GM21786 (cell line): ENCODE results near the gene NDUFB4.
A peak's percentile ranks its signal among the peaks of the same experiment; 100 is the strongest.

Experiments
- ATAC-seq: cut with Tn5 transposase; IDR thresholded peaks from one replicate; pipeline ENCODE4 v1.9.1; 2021; ENCODE audit not compliant: unreplicated experiment

The NDUFB4 gene

GRCh38 chr3:120596116-120596852, at the start of gene NDUFB4:
Gene NDUFB4, plus strand, starts transcription at chr3:120596336. Its CDS starts 24 bp downstream, at chr3:120596360.
- peak; percentile 91 for ATAC-seq

DNA sequence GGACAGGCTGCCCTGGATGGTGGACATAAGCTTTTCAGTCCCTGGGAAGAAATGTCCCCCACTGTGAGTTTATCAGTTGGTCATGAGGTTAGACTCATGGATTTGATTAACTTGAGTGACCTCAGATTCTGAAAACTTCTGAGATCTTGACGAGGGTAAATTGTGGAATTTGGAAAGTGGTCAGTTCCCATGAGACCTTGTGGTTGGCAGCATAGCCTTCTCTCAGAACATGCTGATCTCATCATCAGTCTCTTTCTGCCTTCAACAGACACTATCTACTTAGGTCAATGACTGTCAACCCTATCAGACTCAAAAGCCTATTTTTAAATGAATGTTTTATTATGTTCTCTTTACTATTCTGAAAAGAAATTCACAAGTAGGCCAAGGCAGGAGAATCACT, 45.6 kb upstream of the NDUFB4 start:
- ATAC-seq: no peak

GRCh38 chr3:120552184-120553172, 43.7 kb upstream of the NDUFB4 start:
- ATAC-seq: no peak

DNA sequence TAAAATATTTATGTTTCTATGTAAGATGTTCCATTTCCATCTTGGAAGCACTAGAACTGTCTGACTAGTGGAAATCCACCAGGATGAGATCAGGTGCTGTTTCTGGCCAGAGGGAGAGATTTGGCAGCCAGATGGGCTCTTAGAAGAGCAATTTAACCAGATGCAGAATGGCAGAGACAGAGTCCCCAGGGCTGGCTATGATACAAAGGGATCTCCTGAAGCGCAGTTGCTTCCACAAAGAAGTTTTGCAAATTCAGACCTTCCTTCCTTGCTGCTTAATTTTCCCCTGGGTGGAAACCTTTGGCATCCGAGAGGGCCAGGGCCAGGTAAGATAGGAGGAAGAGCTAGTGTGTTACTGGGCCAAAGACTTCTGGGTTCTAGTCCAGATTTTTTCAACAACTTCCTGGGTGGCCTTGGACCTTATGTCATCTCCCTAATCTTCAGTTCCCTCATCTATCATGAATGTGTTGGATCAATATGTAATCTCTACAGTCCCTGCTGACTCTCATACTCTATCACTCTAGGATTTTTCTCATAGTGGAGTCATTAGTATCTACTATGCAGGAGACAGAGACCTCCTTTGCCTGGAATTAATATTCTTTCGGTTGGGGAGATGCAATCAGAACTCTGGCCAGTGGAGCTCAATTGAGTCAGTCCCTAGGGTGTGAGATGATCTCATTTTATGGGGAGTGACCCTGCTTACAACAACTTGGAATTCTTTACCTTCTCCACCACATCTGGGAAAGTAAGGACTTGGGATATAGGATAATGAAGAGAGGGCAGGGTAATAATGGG, 41.1 kb upstream of the NDUFB4 start:
- ATAC-seq: no peak

GRCh38 chr3:120555657-120556509, 40.3 kb upstream of the NDUFB4 start:
- ATAC-seq: no peak

DNA sequence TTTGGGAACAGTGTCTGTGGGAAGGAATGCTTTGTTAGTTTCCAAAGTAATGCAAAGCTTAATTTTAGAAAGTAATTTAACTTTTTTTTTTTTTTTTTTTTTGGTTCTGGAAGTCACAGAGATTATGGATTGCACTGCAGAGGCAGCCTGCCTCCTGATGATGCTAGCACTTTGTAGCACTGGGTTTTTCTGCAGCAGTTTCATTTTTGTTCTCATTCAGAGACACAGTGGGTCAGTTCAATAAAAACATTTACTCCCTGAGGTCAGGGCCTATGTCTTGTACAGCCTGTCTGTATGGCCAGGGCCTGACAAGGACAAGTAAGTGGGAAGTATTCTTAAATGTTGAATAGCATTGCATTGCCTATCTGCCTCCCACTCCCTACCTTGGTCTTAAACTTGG, 39.0 kb upstream of the NDUFB4 start:
- no peak for ATAC-seq

GRCh38 chr3:120558771-120559241, 37.3 kb upstream of the NDUFB4 start:
- ATAC-seq: peak; percentile 89

DNA sequence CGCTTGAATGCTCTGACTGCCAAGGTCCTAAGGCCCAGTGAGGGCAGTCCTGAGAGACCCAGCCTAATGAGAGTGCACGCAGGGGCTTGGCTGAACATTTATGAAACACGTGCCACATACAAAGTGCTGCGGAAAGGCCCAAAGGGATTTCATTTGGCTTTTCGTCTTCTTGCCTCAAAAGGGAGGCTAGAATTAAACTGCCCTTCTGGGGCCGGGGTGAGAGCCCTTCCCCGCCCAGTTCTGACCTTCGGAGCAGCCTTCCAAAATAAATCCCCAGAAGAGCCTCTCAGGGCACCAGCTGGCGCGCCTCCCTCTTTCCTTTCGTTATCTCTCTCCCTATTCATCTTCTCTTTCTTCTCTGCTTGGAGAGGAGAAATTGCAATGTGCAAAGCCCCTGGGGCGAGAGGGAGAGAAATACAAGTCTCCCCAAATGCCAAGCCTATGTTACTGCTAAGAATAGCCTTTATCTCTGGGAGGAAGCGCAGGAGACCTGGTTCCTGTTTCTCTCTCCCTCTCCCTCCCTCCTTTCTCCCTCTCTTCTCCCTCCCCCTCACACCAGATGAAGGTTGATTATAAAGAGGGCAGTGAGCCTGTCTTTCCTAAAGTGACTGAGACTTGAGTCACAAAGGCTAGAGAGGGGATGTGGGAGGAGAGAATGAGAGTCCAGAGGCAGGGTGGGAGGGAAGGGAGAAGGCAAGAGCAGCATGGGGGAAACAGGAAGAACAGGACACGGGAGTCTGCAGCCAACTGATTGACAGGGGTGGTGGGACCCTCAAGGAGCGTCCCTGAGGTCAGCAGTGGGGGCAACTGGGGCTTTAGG, 36.7 kb upstream of the NDUFB4 start:
- ATAC-seq: peak; percentile 28

GRCh38 chr3:120560304-120561250, 35.6 kb upstream of the NDUFB4 start:
- ATAC-seq: no peak

DNA sequence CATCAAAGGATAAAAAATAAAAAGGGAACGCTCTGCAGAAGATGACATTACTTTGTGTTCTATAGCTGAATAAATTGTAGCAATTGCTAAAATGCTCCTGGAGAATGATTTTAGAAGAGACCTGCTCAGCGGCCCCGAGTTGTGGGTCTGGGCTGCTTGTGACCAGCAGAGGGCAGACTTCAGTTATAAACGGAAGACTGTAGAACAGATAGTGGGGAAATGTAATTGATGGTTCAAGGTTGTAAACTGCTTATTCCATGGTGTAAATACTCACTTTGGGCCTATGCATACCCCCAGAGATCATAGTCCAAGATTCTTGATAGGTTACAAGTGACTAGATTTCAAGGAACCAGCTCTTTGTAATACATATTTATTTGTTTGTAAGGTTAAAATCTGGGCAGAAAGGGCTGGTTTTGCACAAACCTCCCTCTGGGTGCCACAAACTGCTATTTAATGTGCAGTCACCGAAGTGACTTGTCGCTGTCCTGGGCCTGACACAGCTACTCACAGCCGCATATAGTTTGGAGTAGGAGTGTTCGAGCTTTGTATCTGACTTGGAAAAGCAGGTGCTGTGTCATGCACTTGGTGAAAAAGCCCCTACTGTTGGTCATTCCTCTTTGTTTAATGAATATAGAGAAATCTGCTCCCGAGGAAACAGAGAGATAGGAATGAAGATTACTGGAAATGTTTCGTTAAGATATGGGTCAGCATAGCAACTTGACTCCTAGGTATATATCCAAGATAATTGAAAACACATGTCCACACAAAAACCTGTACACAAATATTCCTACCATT, 34.7 kb upstream of the NDUFB4 start:
- ATAC-seq: peak; percentile 49

- ATAC-seq: no peak
Measured at GRCh38 chr3:120563356-120564022, 32.6 kb upstream of the NDUFB4 start.

- ATAC-seq: no peak
Measured at GRCh38 chr3:120566243-120566975, 29.7 kb upstream of the NDUFB4 start.

DNA sequence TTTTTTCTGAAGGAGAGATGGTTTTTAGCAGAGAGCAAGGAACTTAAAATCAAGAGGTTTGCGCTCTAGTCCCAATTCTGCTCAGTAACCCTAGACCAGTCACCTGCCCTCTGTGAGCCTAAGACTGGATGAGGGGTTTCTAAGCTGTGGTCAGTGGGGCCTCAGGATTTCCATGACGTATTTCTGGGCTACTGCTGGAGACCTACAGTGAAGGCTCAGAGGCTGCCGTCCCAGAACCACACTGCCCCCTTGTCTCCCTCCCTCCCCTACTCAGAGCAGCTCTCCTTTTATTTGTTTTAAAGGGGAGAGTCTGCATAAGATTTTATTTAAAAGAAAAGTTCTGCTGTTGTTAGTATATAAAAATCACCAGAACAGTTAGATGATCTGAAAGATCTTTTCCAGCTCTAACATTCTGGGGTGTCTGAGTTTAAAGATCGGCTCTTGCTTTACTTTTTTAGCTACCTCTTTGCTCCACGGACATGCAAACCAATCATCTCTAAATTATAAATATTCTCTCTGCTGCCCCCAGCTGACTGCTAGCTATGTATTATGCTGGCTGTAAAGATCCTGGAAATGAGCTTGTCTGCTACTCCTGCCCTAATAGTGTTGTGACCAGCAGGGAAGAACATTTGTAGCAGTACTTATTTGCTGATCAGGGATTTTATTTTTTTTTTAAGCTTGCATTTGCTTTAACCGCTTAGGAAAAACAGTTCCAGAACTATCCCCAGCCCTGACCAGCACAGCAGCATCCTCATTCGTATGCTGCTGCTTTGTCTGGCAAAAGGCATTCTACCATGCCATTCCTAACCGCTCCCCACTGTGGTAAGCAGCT, 28.6 kb upstream of the NDUFB4 start:
- peak; percentile 55 for ATAC-seq

DNA sequence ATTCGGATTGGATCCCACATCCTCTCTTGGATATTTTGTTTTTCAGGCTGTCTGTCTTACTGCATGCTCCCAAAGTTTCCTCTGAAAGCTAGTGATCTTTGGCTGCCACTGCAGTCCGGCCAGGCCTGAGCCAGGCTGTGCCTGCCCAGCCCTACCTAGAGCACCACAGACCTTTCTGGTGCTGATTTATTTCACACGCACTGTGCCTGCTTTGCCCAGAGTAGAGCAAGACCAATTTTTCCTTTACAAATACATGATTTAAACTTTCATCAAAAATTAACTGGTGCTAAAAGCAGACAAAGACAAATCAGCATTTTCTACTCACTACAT, 28.0 kb upstream of the NDUFB4 start:
- ATAC-seq: no peak

DNA sequence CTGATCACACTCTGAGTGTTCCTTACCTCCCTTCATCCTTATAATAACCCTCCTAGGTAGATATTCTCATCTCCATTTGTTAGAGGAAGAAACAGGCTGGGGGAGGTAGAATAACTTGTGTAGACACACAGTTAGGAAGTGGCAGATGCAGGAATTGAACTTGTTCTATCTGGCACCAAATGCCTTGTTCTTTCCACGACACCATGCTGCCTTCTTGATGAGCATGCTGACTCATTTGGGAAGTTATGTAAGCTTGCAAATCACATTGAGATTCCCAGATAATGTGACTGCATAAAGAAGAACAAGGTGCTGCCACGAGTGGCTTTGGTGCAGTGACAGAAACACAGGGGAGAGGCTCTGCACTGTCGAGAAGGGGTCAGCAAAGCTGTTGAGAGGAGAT, 27.5 kb upstream of the NDUFB4 start:
- ATAC-seq: no peak
